RWPE2 (cell line): ENCODE measurements around the gene ATP5F1E.
A peak's percentile ranks its signal among the peaks of the same experiment; 100 is the strongest.

Experiments used
- ATAC-seq: fragments of 200-7000 bp; cut with Tn5 transposase; 3 replicates; pipeline ENCODE4 v1.9.1; 2021; ENCODE audit warnings: low read depth
- DNase-seq: peaks from one replicate; pipeline ENCODE4 v3.0.0-alpha.2; 2020; ENCODE audit warnings: low spot score
- H3K27ac ChIP-seq: fragments of 450-650 bp; 2 replicates; pipeline ENCODE4 v1.5.1; 2017; ENCODE audit warnings: mild to moderate bottlenecking; ENCODE audit not compliant: poor library complexity, severe bottlenecking
- H3K27me3 ChIP-seq: fragments of 250-450 bp; sonication (Bioruptor Pico); 2 replicates; pipeline ENCODE4 v1.5.1; 2021; ENCODE audit warnings: mild to moderate bottlenecking, moderate library complexity; ENCODE audit not compliant: insufficient read depth, poor library complexity, severe bottlenecking
- H3K36me3 ChIP-seq: fragments of 250-450 bp; sonication (Bioruptor Pico); 2 replicates; pipeline ENCODE4 v1.5.1; 2020; ENCODE audit warnings: low read depth, mild to moderate bottlenecking, moderate library complexity
- H3K4me1 ChIP-seq: fragments of 250-450 bp; sonication (Bioruptor Pico); 2 replicates; pipeline ENCODE4 v1.5.1; 2021; ENCODE audit warnings: mild to moderate bottlenecking, moderate library complexity; ENCODE audit not compliant: insufficient read depth, poor library complexity, severe bottlenecking
- H3K4me3 ChIP-seq: fragments of 250-450 bp; sonication (Bioruptor Pico); 2 replicates; pipeline ENCODE4 v1.5.1; 2021; ENCODE audit warnings: mild to moderate bottlenecking, moderate library complexity; ENCODE audit not compliant: severe bottlenecking
- H3K9me3 ChIP-seq: fragments of 250-450 bp; sonication (Bioruptor Pico); 2 replicates; pipeline ENCODE4 v1.5.1; 2021; ENCODE audit warnings: mild to moderate bottlenecking, moderate library complexity; ENCODE audit not compliant: severe bottlenecking
- CTCF ChIP-seq: fragments of 450-650 bp; IDR thresholded peaks from one replicate; pipeline ENCODE4 v1.5.1; 2017; ENCODE audit warnings: mild to moderate bottlenecking, moderate library complexity; ENCODE audit not compliant: poor library complexity, severe bottlenecking

Gene ATP5F1E

GRCh38 chr20:58990651-58991445 is 41.3 kb downstream of the ATP5F1E start:
- ATAC-seq: no peak
- H3K4me3 ChIP-seq: no peak overlapping the region
- DNase-seq: peak; percentile 73
- no peaks in the 10 kb centered on the region for H3K27me3 ChIP-seq
- H3K27ac ChIP-seq: no peak overlapping the region
- H3K4me1 ChIP-seq: no peaks in the 10 kb centered on the region
- no peaks in the 10 kb centered on the region for H3K9me3 ChIP-seq
- H3K36me3 ChIP-seq: peaks cover 100% of the 10 kb centered on the region
- no peak for TF ChIP-seq CTCF

GRCh38 chr20:58989196-58989595 is 42.9 kb downstream of the ATP5F1E start:
- H3K36me3 ChIP-seq: peaks cover 97% of the 10 kb centered on the region
- H3K9me3 ChIP-seq: no peaks in the 10 kb centered on the region
- no peaks in the 10 kb centered on the region for H3K4me1 ChIP-seq
- no peak overlapping the region for H3K27ac ChIP-seq
- H3K4me3 ChIP-seq: no peak overlapping the region
- no peaks in the 10 kb centered on the region for H3K27me3 ChIP-seq
- ATAC-seq (no peak), DNase-seq (peak; percentile 71)
- no peak for TF ChIP-seq CTCF

GRCh38 chr20:58988565-58988882 is 43.6 kb downstream of the ATP5F1E start:
- TF ChIP-seq CTCF: no peak
- peaks cover 4% of the 10 kb centered on the region for H3K4me1 ChIP-seq
- H3K4me3 ChIP-seq: no peak overlapping the region
- H3K27ac ChIP-seq: no peak overlapping the region
- ATAC-seq (no peak), DNase-seq (peak; percentile 59)
- no peaks in the 10 kb centered on the region for H3K27me3 ChIP-seq
- H3K36me3 ChIP-seq: peaks cover 95% of the 10 kb centered on the region
- H3K9me3 ChIP-seq: no peaks in the 10 kb centered on the region

- no peak for TF ChIP-seq CTCF
- no peaks in the 10 kb centered on the region for H3K27me3 ChIP-seq
- no peaks in the 10 kb centered on the region for H3K9me3 ChIP-seq
- H3K36me3 ChIP-seq: peaks cover 94% of the 10 kb centered on the region
- H3K4me1 ChIP-seq: peaks cover 4% of the 10 kb centered on the region
- H3K4me3 ChIP-seq: no peak overlapping the region
- DNase-seq (peak; percentile 57), ATAC-seq (no peak)
- no peak overlapping the region for H3K27ac ChIP-seq
Measured at GRCh38 chr20:58987790-58988564, 44.2 kb downstream of the ATP5F1E start.
